NCI-H2081 treated with DMSO at 0.1 percent for 48 hours (cell line): ENCODE results near the gene EHBP1.

Experiments used
- DNase-seq: peaks from one replicate; lab custom pipeline; 2025; lab: John Stamatoyannopoulos, UW

Gene EHBP1

DNA sequence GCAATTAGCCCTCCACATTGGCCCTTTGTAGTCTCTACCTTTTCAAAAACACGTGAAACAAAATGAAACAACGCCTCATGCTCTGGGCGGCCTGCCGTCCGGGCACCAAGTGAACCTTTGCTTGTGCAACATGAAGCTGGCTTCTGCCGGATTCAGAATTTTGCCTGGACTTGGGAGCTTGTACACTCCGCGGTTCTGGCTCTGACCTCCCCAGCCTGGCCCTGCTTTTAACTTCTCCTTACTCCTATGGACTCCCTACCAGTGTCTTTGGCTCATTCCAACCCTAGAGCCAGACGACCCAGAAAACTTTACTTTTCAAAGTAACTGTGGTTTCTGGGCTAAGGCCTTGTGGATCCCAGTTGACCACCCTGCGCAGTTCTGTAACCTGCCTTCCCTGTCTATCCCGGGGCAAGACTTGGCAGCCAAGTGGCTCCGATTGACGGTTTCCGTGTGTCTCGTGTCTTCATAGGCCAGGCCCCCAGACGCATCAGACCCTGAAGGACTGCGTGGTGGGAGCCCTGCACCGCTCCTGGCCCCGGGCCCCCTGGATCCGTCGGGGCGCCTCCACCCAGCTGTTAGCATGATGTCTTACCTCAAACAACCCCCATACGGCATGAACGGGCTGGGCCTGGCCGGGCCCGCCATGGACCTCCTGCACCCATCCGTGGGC lies 347.0 kb downstream of the EHBP1 start:
- DNase-seq: no peak

DNA sequence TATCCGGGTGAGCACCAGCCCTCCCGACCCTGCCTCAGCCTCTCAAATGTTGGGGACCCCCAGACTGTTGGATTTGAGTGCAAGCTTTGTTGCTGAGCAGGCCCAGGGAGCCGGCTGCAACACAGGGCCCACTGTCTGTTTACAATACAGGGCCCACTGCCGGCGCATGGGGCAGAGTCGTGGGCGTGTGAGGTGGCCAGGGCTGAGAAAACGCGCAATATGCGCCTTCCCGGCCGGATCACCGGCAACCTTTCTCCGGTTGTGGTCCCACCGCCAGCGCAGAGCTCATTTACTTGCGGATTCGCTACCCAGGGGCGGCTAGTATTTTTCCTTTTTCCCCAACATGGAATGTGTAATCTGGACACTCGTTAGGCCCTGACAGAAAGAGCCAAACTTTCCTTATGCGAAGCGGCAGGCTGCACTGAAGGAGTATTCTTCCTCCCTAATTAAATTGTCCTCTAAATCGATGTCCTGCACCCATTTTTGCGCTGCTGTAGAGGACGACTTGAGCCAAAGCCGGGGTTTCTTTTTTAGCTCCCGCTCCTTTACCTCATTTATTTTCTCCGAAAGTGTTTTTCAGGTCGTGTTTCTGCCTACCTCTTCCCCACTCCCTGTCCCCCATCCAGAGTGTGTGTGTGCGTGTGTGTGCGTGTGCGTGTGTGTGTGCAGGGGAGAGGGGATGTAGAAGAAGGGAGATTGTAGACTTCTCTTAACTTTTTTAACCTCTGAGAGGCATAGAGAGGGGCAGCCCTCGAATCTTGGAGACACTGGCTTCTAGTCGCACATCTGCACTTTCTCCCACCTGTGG lies 347.8 kb downstream of the EHBP1 start:
- no peak for DNase-seq

GRCh38 chr2:63053889-63054602 lies 348.5 kb downstream of the EHBP1 start:
- DNase-seq: no peak

DNA sequence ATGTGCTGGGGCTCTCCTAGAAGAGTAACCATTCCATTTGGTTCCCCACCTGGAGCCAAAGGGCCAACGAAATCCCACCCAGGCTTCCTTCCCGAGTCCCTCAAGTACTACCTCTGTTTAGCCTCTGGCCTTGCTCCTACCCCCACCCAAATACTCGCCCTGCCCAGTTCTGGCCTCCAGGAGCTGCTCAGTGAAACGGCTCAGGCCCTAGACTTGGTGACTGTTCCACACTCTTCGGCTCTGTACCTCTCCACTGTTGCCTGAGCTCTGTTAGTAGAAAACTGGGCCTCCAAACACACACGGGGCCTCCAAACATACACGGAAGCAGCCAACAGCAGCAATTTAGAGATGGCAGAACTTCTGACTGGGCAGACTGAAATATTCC lies 349.3 kb downstream of the EHBP1 start:
- no peak for DNase-seq

DNA sequence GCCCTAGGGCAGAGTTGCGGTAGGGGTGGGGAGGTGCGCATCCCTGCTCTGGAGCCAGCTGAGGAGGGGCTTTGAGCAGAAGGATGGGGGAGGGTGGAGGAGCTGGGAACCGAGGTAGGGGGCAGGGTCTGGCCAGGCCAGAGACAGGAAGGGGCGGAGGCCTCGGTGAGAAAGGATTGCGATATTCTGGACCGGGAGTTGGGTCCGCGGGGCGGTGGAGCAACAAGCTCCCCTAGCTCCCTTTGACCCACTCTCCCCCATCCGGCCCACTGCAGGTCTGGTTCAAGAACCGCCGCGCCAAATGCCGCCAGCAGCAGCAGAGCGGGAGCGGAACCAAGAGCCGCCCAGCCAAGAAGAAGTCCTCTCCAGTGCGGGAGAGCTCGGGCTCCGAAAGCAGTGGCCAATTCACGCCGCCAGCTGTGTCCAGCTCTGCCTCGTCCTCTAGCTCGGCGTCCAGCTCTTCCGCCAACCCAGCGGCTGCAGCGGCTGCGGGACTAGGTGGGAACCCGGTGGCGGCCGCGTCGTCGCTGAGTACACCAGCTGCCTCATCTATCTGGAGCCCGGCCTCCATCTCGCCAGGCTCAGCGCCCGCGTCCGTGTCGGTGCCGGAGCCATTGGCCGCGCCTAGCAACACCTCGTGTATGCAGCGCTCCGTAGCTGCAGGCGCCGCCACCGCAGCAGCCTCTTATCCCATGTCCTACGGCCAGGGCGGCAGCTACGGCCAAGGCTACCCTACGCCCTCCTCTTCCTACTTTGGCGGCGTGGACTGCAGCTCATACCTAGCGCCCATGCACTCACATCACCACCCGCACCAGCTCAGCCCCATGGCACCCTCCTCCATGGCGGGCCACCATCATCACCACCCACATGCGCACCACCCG lies 350.0 kb downstream of the EHBP1 start:
- DNase-seq: no peak

- DNase-seq: no peak
These were observed 350.9 kb downstream of the EHBP1 start for GRCh38 chr2:63056107-63057050.

DNA sequence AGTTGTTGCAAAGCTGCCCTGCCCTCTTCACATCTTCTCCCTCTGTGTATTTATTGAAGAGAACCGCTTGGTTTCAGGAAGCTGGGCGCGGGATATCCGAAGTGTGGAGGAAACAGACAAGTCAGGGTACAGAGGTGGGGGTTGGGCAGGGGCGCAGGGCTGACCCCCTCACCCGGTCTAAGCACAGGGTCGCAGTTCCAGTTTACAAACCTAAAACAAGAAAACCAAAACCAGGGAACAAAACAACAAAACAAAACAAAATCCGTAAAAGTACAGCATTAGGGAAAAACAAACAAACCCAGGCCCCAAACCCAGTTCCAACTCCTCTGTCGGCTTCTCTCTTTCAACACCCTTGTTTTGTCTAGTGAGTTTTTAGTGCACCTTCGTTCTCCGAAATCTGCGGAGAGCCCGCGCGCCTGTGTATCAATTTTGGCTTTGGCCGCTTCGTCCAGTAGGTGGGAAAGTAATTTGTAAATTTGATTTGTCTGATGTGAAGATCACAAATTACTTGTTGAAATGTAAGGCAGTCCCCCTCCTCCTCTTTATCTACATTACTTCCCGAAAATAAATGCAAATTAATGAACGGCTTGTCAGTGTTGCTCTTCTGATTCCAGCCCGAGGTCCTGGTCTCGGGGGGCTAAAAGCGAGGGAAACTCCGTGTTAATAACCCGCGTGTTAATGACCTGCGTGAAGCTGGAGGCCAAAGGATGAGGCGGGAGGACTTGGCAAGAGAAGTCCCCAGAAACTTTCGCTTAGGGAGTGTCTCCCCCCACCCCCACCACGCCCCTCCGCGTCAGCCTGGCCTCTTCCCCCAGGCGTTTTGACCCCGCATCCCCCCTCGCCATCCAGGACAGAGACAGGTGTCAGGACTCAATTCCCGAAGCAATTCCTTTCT lies 352.0 kb downstream of the EHBP1 start:
- DNase-seq: no peak

GRCh38 chr2:63058144-63058920 lies 352.8 kb downstream of the EHBP1 start:
- DNase-seq: no peak

DNA sequence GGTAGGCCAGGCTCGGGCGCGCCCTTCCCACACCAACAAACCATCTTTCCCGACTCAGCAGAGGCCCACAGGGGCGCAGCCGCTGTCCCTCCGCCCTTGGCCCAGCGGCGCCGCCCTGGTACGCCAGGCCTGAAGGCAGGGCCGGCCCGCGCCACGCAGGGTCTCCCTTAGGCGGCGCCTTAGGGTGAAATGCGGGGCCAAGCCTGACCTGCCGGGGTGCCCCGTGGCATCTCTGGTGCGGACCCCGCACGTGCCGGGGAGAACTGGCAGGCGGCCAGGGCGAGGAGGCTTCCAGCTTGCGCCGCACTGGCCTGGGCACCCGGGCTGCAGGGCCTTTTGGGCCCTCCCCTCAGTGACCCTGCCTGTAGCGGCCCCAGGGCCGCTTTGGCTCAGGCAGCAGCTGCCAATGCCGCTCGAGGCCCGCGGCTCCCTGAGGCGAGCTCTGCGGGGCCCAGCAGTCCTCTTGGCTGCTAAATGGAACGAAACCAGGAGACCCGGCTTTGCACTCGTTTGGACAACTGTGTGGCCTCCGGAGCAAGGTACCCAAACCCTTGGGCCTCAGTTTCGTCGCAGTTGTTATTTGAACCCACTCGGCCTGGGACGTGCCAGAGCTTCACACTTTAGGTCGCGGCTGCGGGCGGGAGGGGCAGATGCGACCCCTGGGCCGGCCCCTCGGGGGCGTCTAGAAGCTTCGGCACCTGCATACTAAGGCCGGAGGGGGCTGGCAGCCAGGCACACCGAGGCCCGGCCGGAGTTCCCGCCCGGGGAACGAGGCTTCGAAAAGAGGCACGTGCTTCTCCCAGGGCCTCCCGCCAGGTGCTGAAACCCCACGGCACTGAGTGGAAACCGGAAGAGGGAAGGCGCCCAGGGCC lies 353.6 kb downstream of the EHBP1 start:
- DNase-seq: no peak

DNA sequence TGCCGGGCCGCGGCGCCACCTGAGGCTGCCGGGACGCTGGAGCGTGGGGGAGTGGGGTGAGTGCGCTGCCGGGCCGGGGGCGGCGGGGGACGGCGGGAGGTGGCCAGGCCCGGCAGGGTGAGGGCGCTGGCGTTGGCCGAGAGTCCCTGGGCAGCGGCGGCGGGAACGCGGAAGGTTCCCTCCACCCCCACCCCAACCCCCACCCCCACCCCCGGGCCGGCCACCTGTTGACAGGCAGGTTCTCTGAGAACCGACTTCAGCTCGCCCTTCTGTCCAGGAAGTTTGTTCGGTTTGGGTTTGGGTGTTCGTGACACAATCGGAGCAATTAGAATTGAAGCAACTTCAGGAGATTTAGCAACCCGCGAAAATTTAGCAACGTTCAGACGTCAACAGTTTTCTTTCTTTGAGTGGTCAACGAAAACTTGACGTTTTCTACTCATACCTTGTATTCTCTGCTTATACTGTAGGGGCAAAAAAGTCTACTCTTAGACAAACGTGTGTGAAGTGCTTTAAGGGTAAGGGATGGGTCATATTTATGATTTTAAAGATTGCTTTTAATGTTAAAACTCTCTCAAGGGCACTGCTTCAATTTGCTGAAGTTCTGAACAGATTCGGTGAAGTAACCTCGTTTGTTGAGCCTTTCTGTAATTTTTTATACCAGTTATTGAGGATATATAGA lies 354.4 kb downstream of the EHBP1 start:
- no peak for DNase-seq

DNA sequence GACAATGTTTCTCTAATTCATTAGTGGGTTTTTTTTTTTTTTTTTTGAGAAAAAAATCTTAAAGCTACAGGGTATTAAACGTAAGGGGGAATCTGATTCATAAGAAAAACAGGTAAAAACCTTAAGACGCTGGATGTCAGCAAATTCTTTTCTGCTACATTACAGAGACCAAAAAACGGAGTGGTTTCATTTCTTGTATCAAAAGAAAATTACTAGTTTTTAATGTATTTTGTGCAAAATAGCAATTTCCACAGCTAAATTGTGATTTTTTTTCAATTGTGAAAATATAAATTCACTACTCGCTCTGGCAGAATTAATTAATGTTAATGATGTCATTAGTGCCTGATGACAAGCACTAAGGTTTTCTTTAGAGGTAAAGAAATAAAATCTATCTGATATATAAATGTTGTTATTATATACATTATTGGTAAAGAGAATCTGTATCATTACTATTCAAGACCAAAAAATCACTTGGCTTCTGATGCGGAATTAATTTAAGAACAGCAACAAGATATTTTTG lies 355.0 kb downstream of the EHBP1 start:
- no peak for DNase-seq

- no peak for DNase-seq
These were observed 358.7 kb downstream of the EHBP1 start for GRCh38 chr2:63064197-63064596.

DNA sequence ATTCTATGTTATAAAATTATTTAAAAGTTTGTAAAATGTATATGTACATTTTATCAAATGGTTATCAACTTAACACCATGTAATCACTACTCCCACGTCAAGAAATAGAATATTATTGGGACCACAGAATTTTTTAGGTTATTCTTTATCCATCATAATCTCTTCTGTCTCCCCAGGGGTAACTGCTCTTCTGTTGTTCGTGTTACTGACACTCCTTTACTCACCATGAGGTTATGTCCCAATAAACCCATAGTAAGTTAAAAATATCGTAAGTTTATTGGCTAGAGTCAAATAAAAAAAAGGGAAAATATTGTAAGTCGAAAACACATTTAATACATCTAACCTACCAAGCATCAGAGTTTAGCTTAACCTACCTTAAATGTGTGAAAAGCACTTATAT lies 359.1 kb downstream of the EHBP1 start:
- no peak for DNase-seq

- DNase-seq: no peak
These were observed 360.8 kb downstream of the EHBP1 start for GRCh38 chr2:63066265-63066664.

DNA sequence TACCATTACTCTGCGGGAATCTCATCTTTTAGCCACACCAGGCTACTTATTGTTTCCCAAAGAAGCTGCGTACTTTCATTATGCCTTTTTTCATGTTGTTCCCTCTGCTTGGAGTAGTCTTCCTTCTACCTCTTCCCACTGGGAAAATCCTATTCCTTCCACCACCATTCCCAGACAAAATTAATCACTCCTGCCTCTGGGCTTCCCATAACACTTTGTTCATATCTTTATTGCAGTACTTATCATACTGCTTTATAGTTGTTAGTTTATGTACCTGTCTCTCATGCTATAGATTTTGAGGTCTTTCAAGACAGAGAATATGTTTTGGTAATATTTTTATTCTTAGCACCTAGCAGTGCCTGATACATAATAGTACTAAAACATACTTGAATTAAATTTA lies 361.3 kb downstream of the EHBP1 start:
- DNase-seq: no peak

- no peak for DNase-seq
These were observed 366.2 kb downstream of the EHBP1 start for GRCh38 chr2:63071664-63072063.

GRCh38 chr2:63073994-63074393 lies 368.5 kb downstream of the EHBP1 start:
- no peak for DNase-seq
